Stimulated activated CD4-positive, alpha-beta T cell treated with anti-CD3 and anti-CD28 coated beads, Interleukin-4, amount 100 ng/mL, for 48 hours (primary cell): ENCODE results near the gene CYP4F8.
A peak's percentile ranks its signal among the peaks of the same experiment; 100 is the strongest.

Experiments
- DNase-seq, 2 donors: peaks; one replicate each; pipeline ENCODE4 v3.0.0-alpha.2; 2020; ENCODE audit warnings: low read depth in 2 of 2

Gene CYP4F8

GRCh38 chr19:15616183-15616582, 1.2 kb downstream of the CYP4F8 start:
- DNase-seq, result no peak

- no peak for DNase-seq
Observed at GRCh38 chr19:15616627-15617270, 1.7 kb downstream of the CYP4F8 start.

- DNase-seq, result no peak
Observed at GRCh38 chr19:15618321-15618720, 3.3 kb downstream of the CYP4F8 start.

- DNase-seq, result no peak
Observed at GRCh38 chr19:15621801-15622200, 6.8 kb downstream of the CYP4F8 start.

GRCh38 chr19:15622991-15623390, 8.0 kb downstream of the CYP4F8 start:
- DNase-seq, result no peak

- no peak for DNase-seq
Observed at GRCh38 chr19:15623711-15624318, 8.8 kb downstream of the CYP4F8 start.

- DNase-seq, result no peak
Observed at GRCh38 chr19:15628236-15629002, 13.4 kb downstream of the CYP4F8 start.

GRCh38 chr19:15629003-15629880, 14.2 kb downstream of the CYP4F8 start:
- DNase-seq, result peak; percentile 82 to 93

- DNase-seq, result peak in 1 of 2 donors; percentile 4
Observed at GRCh38 chr19:15631817-15632216, 16.8 kb downstream of the CYP4F8 start.

- no peak for DNase-seq
Observed at GRCh38 chr19:15633082-15633835, 18.2 kb downstream of the CYP4F8 start.

GRCh38 chr19:15634105-15634504, 19.1 kb downstream of the CYP4F8 start:
- DNase-seq, result no peak

- DNase-seq, result no peak
Observed at GRCh38 chr19:15635016-15635805, 20.2 kb downstream of the CYP4F8 start.

- DNase-seq, result no peak
Observed at GRCh38 chr19:15636026-15636425, 21.0 kb downstream of the CYP4F8 start.

GRCh38 chr19:15639596-15639995, 24.6 kb downstream of the CYP4F8 start:
- no peak for DNase-seq

- DNase-seq, result no peak
Observed at GRCh38 chr19:15640294-15640903, 25.4 kb downstream of the CYP4F8 start, which contains the start of gene CYP4F3. CYP4F3 (plus strand) TSS chr19:15640897; CDS start chr19:15641416, 519 bp downstream.

- no peak for DNase-seq
Observed at GRCh38 chr19:15640904-15641597, 26.0 kb downstream of the CYP4F8 start.

GRCh38 chr19:15641901-15642491, 27.0 kb downstream of the CYP4F8 start:
- no peak for DNase-seq

- no peak for DNase-seq
Observed at GRCh38 chr19:15642807-15643206, 27.8 kb downstream of the CYP4F8 start.

- no peak for DNase-seq
Observed at GRCh38 chr19:15643387-15643786, 28.4 kb downstream of the CYP4F8 start.
